Measurements from ENCODE around the gene C16orf78.

DNA sequence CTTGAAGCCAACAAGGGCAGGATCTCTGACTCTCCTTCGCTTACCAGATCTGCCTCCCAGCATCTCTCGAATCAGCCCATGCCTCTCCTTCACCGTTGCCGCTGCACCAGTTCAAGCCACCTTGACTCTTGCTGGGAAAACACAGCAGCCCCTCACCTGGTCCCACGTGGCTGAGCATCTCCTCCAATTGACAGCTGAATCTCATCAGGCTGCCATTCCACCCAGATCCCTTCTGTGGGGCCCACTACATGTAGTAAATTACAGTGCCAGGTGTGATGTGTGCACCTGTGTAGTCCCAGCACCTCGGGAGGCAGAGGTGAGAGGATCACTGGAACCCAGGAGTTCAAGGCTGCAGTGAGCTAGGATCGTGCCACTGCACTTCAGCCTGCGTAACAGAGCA lies 37.8 kb upstream of the C16orf78 start:
- TF ChIP-seq ELF4 (CRISPR knock-in tag; IDR thresholded peaks at IDR 0.05; ENCODE audit: low read depth) (no peak), CREB1 (CRISPR knock-in tag; IDR thresholded peaks at IDR 0.05) (no peak), JUN (CRISPR knock-in tag; IDR thresholded peaks at IDR 0.05) (no peak), IRF2 (CRISPR knock-in tag; IDR thresholded peaks at IDR 0.05; ENCODE audit: borderline replicate concordance, low read depth) (no peak), TEAD4 (CRISPR knock-in tag; IDR thresholded peaks at IDR 0.05) (no peak), TCF7 (CRISPR knock-in tag; IDR thresholded peaks at IDR 0.05; ENCODE audit: low read depth) (no peak)
- TF ChIP-seq, protein P1, sequence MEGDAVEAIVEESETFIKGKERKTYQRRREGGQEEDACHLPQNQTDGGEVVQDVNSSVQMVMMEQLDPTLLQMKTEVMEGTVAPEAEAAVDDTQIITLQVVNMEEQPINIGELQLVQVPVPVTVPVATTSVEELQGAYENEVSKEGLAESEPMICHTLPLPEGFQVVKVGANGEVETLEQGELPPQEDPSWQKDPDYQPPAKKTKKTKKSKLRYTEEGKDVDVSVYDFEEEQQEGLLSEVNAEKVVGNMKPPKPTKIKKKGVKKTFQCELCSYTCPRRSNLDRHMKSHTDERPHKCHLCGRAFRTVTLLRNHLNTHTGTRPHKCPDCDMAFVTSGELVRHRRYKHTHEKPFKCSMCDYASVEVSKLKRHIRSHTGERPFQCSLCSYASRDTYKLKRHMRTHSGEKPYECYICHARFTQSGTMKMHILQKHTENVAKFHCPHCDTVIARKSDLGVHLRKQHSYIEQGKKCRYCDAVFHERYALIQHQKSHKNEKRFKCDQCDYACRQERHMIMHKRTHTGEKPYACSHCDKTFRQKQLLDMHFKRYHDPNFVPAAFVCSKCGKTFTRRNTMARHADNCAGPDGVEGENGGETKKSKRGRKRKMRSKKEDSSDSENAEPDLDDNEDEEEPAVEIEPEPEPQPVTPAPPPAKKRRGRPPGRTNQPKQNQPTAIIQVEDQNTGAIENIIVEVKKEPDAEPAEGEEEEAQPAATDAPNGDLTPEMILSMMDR (IDR thresholded peaks at IDR 0.05): no peak
- TF ChIP-seq, protein P2, sequence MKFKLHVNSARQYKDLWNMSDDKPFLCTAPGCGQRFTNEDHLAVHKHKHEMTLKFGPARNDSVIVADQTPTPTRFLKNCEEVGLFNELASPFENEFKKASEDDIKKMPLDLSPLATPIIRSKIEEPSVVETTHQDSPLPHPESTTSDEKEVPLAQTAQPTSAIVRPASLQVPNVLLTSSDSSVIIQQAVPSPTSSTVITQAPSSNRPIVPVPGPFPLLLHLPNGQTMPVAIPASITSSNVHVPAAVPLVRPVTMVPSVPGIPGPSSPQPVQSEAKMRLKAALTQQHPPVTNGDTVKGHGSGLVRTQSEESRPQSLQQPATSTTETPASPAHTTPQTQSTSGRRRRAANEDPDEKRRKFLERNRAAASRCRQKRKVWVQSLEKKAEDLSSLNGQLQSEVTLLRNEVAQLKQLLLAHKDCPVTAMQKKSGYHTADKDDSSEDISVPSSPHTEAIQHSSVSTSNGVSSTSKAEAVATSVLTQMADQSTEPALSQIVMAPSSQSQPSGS (CRISPR knock-in tag; IDR thresholded peaks at IDR 0.05; ENCODE audit: borderline replicate concordance, low read depth): no peak
- TF ChIP-seq, protein P3, sequence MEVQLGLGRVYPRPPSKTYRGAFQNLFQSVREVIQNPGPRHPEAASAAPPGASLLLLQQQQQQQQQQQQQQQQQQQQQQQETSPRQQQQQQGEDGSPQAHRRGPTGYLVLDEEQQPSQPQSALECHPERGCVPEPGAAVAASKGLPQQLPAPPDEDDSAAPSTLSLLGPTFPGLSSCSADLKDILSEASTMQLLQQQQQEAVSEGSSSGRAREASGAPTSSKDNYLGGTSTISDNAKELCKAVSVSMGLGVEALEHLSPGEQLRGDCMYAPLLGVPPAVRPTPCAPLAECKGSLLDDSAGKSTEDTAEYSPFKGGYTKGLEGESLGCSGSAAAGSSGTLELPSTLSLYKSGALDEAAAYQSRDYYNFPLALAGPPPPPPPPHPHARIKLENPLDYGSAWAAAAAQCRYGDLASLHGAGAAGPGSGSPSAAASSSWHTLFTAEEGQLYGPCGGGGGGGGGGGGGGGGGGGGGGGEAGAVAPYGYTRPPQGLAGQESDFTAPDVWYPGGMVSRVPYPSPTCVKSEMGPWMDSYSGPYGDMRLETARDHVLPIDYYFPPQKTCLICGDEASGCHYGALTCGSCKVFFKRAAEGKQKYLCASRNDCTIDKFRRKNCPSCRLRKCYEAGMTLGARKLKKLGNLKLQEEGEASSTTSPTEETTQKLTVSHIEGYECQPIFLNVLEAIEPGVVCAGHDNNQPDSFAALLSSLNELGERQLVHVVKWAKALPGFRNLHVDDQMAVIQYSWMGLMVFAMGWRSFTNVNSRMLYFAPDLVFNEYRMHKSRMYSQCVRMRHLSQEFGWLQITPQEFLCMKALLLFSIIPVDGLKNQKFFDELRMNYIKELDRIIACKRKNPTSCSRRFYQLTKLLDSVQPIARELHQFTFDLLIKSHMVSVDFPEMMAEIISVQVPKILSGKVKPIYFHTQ (CRISPR knock-in tag; IDR thresholded peaks at IDR 0.05): no peak
- TF ChIP-seq, protein P4, sequence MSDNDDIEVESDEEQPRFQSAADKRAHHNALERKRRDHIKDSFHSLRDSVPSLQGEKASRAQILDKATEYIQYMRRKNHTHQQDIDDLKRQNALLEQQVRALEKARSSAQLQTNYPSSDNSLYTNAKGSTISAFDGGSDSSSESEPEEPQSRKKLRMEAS (CRISPR knock-in tag; IDR thresholded peaks at IDR 0.05): no peak

All from WTC11 (cell line).